DMS114 treated with DMSO at 0.1 percent for 48 hours (cell line): ENCODE measurements around the gene CNGA3.
"Not testable (repeated sequence)": the region's sequence is repeated elsewhere in the genome, so short reads cannot be mapped to it uniquely, and the experiment has no call there.

Experiments used
- DNase-seq: peaks from one replicate; lab custom pipeline; 2025; ENCODE audit not compliant: unreplicated experiment; lab: John Stamatoyannopoulos, UW

CNGA3 gene

GRCh38 chr2:98346311-98347236 lies at the start of gene CNGA3:
CNGA3 (plus strand) TSS chr2:98346456; CDS start chr2:98369976, 23,520 bp downstream.
- no peak for DNase-seq

GRCh38 chr2:98297817-98298682 lies 48.2 kb upstream of the CNGA3 start:
- no peak for DNase-seq

- DNase-seq = no peak
Observed at GRCh38 chr2:98298683-98299164, 47.5 kb upstream of the CNGA3 start.

GRCh38 chr2:98299211-98299905 lies 46.9 kb upstream of the CNGA3 start:
- DNase-seq = no peak

- DNase-seq = no peak
Observed at GRCh38 chr2:98300141-98300874, 45.9 kb upstream of the CNGA3 start.

GRCh38 chr2:98301469-98301868 lies 44.8 kb upstream of the CNGA3 start:
- no peak for DNase-seq

GRCh38 chr2:98307131-98307696 lies 39.0 kb upstream of the CNGA3 start:
- not testable (repeated sequence) for DNase-seq

- DNase-seq = no peak
Observed at GRCh38 chr2:98308068-98308467, 38.2 kb upstream of the CNGA3 start.

- DNase-seq = no peak
Observed at GRCh38 chr2:98308532-98308931, 37.7 kb upstream of the CNGA3 start.

- no peak for DNase-seq
Observed at GRCh38 chr2:98309580-98309979, 36.7 kb upstream of the CNGA3 start.

GRCh38 chr2:98310010-98310409 lies 36.2 kb upstream of the CNGA3 start:
- no peak for DNase-seq

GRCh38 chr2:98311090-98311489 lies 35.2 kb upstream of the CNGA3 start:
- DNase-seq = no peak

- no peak for DNase-seq
Observed at GRCh38 chr2:98311771-98312545, 34.3 kb upstream of the CNGA3 start.

GRCh38 chr2:98313492-98314250 lies 32.6 kb upstream of the CNGA3 start:
- no peak for DNase-seq

- DNase-seq = no peak
Observed at GRCh38 chr2:98314251-98314650, 32.0 kb upstream of the CNGA3 start.

GRCh38 chr2:98315957-98316356 lies 30.3 kb upstream of the CNGA3 start:
- DNase-seq = no peak

GRCh38 chr2:98317214-98317613 lies 29.0 kb upstream of the CNGA3 start:
- DNase-seq = no peak

GRCh38 chr2:98320171-98320570 lies 26.1 kb upstream of the CNGA3 start:
- DNase-seq = not testable (repeated sequence)

- no peak for DNase-seq
Observed at GRCh38 chr2:98324181-98324580, 22.1 kb upstream of the CNGA3 start.
